Measurements from ENCODE around the gene MAP3K2.
"Not testable (repeated sequence)": the region's sequence is repeated elsewhere in the genome, so short reads cannot be mapped to it uniquely, and the experiment has no call there.

The MAP3K2 gene

GRCh38 chr2:127381762-127382161, 6.0 kb downstream of the MAP3K2 start:
- DNase-seq = no peak

GRCh38 chr2:127379712-127380355, 7.9 kb downstream of the MAP3K2 start:
- no peak for DNase-seq

- no peak for DNase-seq
These were observed 9.1 kb downstream of the MAP3K2 start for GRCh38 chr2:127378720-127379119.

- DNase-seq = peak; percentile 55
These were observed 10.5 kb downstream of the MAP3K2 start for GRCh38 chr2:127377262-127377661.

GRCh38 chr2:127376257-127376656, 11.5 kb downstream of the MAP3K2 start:
- DNase-seq = no peak

GRCh38 chr2:127373362-127374083, 14.3 kb downstream of the MAP3K2 start:
- DNase-seq = no peak

GRCh38 chr2:127371037-127371436, 16.7 kb downstream of the MAP3K2 start:
- no peak for DNase-seq

GRCh38 chr2:127370010-127370409, 17.8 kb downstream of the MAP3K2 start:
- no peak for DNase-seq

- DNase-seq = peak; percentile 35
These were observed 22.5 kb downstream of the MAP3K2 start for GRCh38 chr2:127365211-127365643.

GRCh38 chr2:127362971-127363370, 24.8 kb downstream of the MAP3K2 start:
- peak; percentile 17 for DNase-seq

GRCh38 chr2:127361929-127362885, 25.6 kb downstream of the MAP3K2 start:
- DNase-seq = peak; percentile 34

- no peak for DNase-seq
These were observed 27.5 kb downstream of the MAP3K2 start for GRCh38 chr2:127360242-127360641.

GRCh38 chr2:127359520-127359919, 28.3 kb downstream of the MAP3K2 start:
- DNase-seq = no peak

- DNase-seq = no peak
These were observed 28.8 kb downstream of the MAP3K2 start for GRCh38 chr2:127358971-127359370.

GRCh38 chr2:127358044-127358443, 29.7 kb downstream of the MAP3K2 start:
- no peak for DNase-seq

GRCh38 chr2:127357591-127357990, 30.2 kb downstream of the MAP3K2 start:
- DNase-seq = no peak

GRCh38 chr2:127356531-127356930, 31.2 kb downstream of the MAP3K2 start:
- peak; percentile 7 for DNase-seq

- DNase-seq = no peak
These were observed 32.3 kb downstream of the MAP3K2 start for GRCh38 chr2:127355407-127356008.

- DNase-seq = not testable (repeated sequence)
These were observed 33.7 kb downstream of the MAP3K2 start for GRCh38 chr2:127353873-127354676.

GRCh38 chr2:127353223-127353622, 34.6 kb downstream of the MAP3K2 start:
- DNase-seq = not testable (repeated sequence)

GRCh38 chr2:127351603-127352002, 36.2 kb downstream of the MAP3K2 start:
- DNase-seq = no peak
